SK-N-SH treated with all-trans-retinoic acid at 6 μM for 48 hours (cell line): ENCODE data around the gene IFI27.

Source experiments
- ATAC-seq: fragments of 200-7000 bp; cut with Tn5 transposase; 3 replicates; pipeline ENCODE4 v1.9.1; 2020; ENCODE audit warnings: mild to moderate bottlenecking, moderate library complexity
- ARNTL ChIP-seq: fragments of 450-650 bp; formaldehyde crosslinking; IDR thresholded peaks from 2 replicates; pipeline ENCODE4 v1.5.0; 2020; ENCODE audit warnings: low read depth, mild to moderate bottlenecking, moderate library complexity, borderline replicate concordance
- BACH2 ChIP-seq: fragments of 250-450 bp; sonication (Bioruptor Pico); IDR thresholded peaks from 2 replicates; pipeline ENCODE4 v1.9.0; 2021; ENCODE audit warnings: mild to moderate bottlenecking, borderline replicate concordance
- CSDC2 ChIP-seq: fragments of 250-450 bp; sonication (Bioruptor Pico); IDR thresholded peaks from 2 replicates; pipeline ENCODE4 v1.5.0; 2020; ENCODE audit warnings: mild to moderate bottlenecking, moderate library complexity
- CSRNP3 ChIP-seq: fragments of 250-450 bp; sonication (Bioruptor Pico); IDR thresholded peaks from 2 replicates; pipeline ENCODE4 v1.5.1; 2021; ENCODE audit warnings: mild to moderate bottlenecking, moderate library complexity
- ESRRG ChIP-seq: fragments of 250-450 bp; sonication (Bioruptor Pico); IDR thresholded peaks from 2 replicates; pipeline ENCODE4 v1.6.1; 2021; ENCODE audit warnings: mild to moderate bottlenecking
- GLIS3 ChIP-seq: fragments of 250-450 bp; sonication (Bioruptor Pico); IDR thresholded peaks from 2 replicates; pipeline ENCODE4 v1.5.0; 2020; ENCODE audit warnings: mild to moderate bottlenecking, moderate library complexity
- ISL1 ChIP-seq: fragments of 250-450 bp; sonication (Bioruptor Pico); IDR thresholded peaks from 2 replicates; pipeline ENCODE4 v2.1.2; 2022; ENCODE audit warnings: mild to moderate bottlenecking, moderate library complexity
- OSR1 ChIP-seq: fragments of 250-450 bp; sonication (Bioruptor Pico); IDR thresholded peaks from 2 replicates; pipeline ENCODE4 v1.8.0; 2022; ENCODE audit warnings: moderate library complexity, mild to moderate bottlenecking, inconsistent platforms
- PATZ1 ChIP-seq: fragments of 250-450 bp; sonication (Bioruptor Pico); IDR thresholded peaks from 2 replicates; pipeline ENCODE4 v1.8.0; 2020; ENCODE audit warnings: mild to moderate bottlenecking, moderate library complexity, borderline replicate concordance
- POU6F1 ChIP-seq: fragments of 250-450 bp; sonication (Bioruptor Pico); IDR thresholded peaks from 2 replicates; pipeline ENCODE4 v1.8.0; 2021; ENCODE audit warnings: low read depth, mild to moderate bottlenecking, moderate library complexity, borderline replicate concordance
- PPARA ChIP-seq: fragments of 250-450 bp; sonication (Bioruptor Pico); IDR thresholded peaks from 2 replicates; pipeline ENCODE4 v1.5.0; 2020; ENCODE audit warnings: mild to moderate bottlenecking, borderline replicate concordance
- SNAI2 ChIP-seq: fragments of 250-450 bp; sonication (Bioruptor Pico); IDR thresholded peaks from 2 replicates; pipeline ENCODE4 v1.5.0; 2020; ENCODE audit warnings: mild to moderate bottlenecking, moderate library complexity
- TSHZ2 ChIP-seq: fragments of 250-450 bp; sonication (Bioruptor Pico); IDR thresholded peaks from 2 replicates; pipeline ENCODE4 v1.5.0; 2020; ENCODE audit warnings: mild to moderate bottlenecking, moderate library complexity
- ZC3H10 ChIP-seq: fragments of 250-450 bp; sonication (Bioruptor Pico); IDR thresholded peaks from 2 replicates; pipeline ENCODE4 v1.5.1; 2021; ENCODE audit warnings: mild to moderate bottlenecking, moderate library complexity
- ZFP3 ChIP-seq: fragments of 250-450 bp; sonication (Bioruptor Pico); IDR thresholded peaks from 2 replicates; pipeline ENCODE4 v1.5.0; 2020; ENCODE audit warnings: mild to moderate bottlenecking, moderate library complexity
- ZNF565 ChIP-seq: fragments of 450-650 bp; formaldehyde crosslinking; conservative IDR thresholded peaks from 2 replicates; pipeline ENCODE4 v1.5.0; 2020; ENCODE audit warnings: low read depth, mild to moderate bottlenecking, moderate library complexity
- ZNF70 ChIP-seq: fragments of 450-650 bp; formaldehyde crosslinking; IDR thresholded peaks from 2 replicates; pipeline ENCODE4 v1.5.0; 2020; ENCODE audit warnings: mild to moderate bottlenecking, moderate library complexity
- ZNF8 ChIP-seq: fragments of 450-650 bp; formaldehyde crosslinking; IDR thresholded peaks from 2 replicates; pipeline ENCODE4 v1.5.0; 2020; ENCODE audit warnings: mild to moderate bottlenecking, moderate library complexity
- TF ChIP-seq, protein P1 (sequence below): fragments of 250-450 bp; sonication (Bioruptor Pico); IDR thresholded peaks from 2 replicates; pipeline ENCODE4 v1.5.1; 2020; ENCODE audit warnings: low read depth, mild to moderate bottlenecking, moderate library complexity

IFI27 gene

DNA sequence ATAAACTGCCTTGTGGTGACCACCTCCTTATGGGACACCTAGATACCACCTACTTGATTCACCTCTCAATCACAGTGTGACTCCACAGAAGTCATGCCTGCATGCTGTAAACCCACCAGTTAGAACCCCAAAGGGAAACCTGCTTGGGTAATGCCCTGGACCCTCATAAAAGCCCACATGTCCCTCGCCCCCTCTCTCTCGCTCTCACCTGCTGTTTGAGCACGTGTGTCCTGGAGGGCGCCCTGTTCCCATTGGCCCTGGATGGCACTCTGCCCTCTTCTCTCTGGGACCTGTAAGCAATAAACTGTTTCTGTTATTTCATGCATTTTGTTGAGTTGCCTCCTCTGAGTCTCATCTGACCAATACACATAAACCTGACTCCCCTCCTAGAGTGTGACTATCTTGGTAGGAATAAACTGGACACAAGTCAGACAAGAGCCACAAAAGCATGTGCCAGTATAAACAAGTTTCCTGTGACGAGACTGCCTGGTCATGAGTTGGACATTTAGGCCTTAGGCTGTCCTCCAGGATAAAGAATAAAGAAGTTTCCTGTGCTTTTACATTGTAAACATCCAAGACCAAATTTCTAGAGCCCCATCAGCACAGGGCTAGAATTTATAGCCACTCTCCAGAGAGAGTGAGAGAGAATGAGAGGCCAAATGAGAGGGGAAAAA lies 10.3 kb downstream of the IFI27 start (continued):
- no peak for TF ChIP-seq ZNF565 (CRISPR knock-in tag)
- no peak for TF ChIP-seq BACH2 (CRISPR knock-in tag)
- no peak for TF ChIP-seq ZC3H10 (CRISPR knock-in tag)
- TF ChIP-seq PPARA (CRISPR knock-in tag) = no peak
- TF ChIP-seq SNAI2 (CRISPR knock-in tag) = no peak
- TF ChIP-seq GLIS3 (CRISPR knock-in tag) = no peak
- TF ChIP-seq ARNTL (CRISPR knock-in tag) = no peak
- TF ChIP-seq CSDC2 (CRISPR knock-in tag) = no peak
- no peak for TF ChIP-seq ZNF70
- TF ChIP-seq ZFP3 (CRISPR knock-in tag) = no peak

- TF ChIP-seq ARNTL (CRISPR knock-in tag) = no peak
- TF ChIP-seq ZNF8 (CRISPR knock-in tag) = no peak
- TF ChIP-seq OSR1 (CRISPR knock-in tag) = no peak
- no peak for TF ChIP-seq PATZ1 (CRISPR knock-in tag)
- no peak for TF ChIP-seq ZNF70
- no peak for TF ChIP-seq ESRRG (CRISPR knock-in tag)
- TF ChIP-seq TSHZ2 = no peak
- no peak for TF ChIP-seq POU6F1 (CRISPR knock-in tag)
- TF ChIP-seq, protein P1, sequence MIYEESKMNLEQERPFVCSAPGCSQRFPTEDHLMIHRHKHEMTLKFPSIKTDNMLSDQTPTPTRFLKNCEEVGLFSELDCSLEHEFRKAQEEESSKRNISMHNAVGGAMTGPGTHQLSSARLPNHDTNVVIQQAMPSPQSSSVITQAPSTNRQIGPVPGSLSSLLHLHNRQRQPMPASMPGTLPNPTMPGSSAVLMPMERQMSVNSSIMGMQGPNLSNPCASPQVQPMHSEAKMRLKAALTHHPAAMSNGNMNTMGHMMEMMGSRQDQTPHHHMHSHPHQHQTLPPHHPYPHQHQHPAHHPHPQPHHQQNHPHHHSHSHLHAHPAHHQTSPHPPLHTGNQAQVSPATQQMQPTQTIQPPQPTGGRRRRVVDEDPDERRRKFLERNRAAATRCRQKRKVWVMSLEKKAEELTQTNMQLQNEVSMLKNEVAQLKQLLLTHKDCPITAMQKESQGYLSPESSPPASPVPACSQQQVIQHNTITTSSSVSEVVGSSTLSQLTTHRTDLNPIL (CRISPR knock-in tag) = no peak
- TF ChIP-seq SNAI2 (CRISPR knock-in tag) = no peak
- TF ChIP-seq GLIS3 (CRISPR knock-in tag) = no peak
- ATAC-seq = no peak
These were observed 10.9 kb downstream of the IFI27 start for GRCh38 chr14:94121485-94121884.

DNA sequence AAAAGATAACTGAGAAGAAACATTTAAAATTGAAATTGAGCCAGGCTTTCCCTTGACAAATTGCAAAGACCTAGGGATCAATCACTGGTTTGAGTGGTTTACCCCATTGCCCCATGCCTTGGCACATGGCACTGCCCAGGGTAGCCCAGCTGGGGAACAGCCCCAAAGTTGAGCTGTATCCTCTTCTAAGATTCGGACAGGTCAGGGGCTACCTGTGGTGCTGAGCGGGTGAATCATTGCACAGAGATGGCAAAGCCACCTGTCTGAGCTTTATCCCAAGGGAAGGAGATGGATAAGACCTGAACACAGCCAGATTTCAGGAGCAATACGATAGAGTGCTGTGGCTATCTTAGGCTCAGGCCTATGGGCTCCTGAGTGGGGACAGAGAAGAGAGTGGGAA lies 11.9 kb downstream of the IFI27 start:
- no peak for ATAC-seq
- TF ChIP-seq ISL1 (CRISPR knock-in tag) = no peak
- TF ChIP-seq CSRNP3 (CRISPR knock-in tag) = no peak
- TF ChIP-seq ZC3H10 (CRISPR knock-in tag) = no peak
- TF ChIP-seq PATZ1 (CRISPR knock-in tag) = no peak
- no peak for TF ChIP-seq ZNF70
- no peak for TF ChIP-seq ZNF8 (CRISPR knock-in tag)
- TF ChIP-seq ESRRG (CRISPR knock-in tag) = no peak
- TF ChIP-seq SNAI2 (CRISPR knock-in tag) = no peak
- TF ChIP-seq, protein P1 (CRISPR knock-in tag) = no peak
- no peak for TF ChIP-seq ZFP3 (CRISPR knock-in tag)
- TF ChIP-seq, all 23 proteins: peak for 0
